ENCODE results near the gene KAT6B. TPM values are rescaled to one million over a fixed set of nuclear protein-coding genes. Genes with fewer than 3 reads are reported as not detected.
"Not testable (repeated sequence)": the region's sequence is repeated elsewhere in the genome, so short reads cannot be mapped to it uniquely, and the experiment has no call there.

KAT6B gene
- total RNA-seq, 1 experiment from 2014 or later, result 21.8 TPM

DNA sequence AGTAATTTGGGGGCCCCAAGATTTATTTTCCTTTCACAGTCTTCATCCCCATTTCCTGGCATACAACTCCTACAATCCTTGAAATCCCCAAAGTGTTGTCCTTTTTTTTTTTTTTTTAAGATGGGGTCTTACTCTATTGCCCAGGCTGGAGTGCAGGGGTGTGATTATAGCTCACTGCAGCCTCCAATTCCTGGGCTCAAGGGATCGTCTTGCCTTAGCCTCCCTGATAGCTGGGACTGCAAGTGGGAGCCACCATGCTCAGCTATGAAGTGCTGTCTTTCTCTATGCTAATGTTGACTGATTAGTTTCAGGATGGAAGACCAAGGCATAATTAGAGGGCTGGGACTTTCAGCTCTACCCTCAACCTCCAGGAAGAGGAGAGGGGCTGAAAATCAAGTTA, 41.9 kb upstream of the KAT6B start:
- H3K36me3 ChIP-seq (ENCODE audit: insufficient read depth, low read length, poor library complexity, severe bottlenecking), result no peaks in the 10 kb centered on the region
- no peaks in the 10 kb centered on the region for H3K9me3 ChIP-seq (ENCODE audit: low read depth, low read length, poor library complexity, severe bottlenecking)
- no peak for DNase-seq (ENCODE audit: low spot score)
- TF ChIP-seq, protein P1, sequence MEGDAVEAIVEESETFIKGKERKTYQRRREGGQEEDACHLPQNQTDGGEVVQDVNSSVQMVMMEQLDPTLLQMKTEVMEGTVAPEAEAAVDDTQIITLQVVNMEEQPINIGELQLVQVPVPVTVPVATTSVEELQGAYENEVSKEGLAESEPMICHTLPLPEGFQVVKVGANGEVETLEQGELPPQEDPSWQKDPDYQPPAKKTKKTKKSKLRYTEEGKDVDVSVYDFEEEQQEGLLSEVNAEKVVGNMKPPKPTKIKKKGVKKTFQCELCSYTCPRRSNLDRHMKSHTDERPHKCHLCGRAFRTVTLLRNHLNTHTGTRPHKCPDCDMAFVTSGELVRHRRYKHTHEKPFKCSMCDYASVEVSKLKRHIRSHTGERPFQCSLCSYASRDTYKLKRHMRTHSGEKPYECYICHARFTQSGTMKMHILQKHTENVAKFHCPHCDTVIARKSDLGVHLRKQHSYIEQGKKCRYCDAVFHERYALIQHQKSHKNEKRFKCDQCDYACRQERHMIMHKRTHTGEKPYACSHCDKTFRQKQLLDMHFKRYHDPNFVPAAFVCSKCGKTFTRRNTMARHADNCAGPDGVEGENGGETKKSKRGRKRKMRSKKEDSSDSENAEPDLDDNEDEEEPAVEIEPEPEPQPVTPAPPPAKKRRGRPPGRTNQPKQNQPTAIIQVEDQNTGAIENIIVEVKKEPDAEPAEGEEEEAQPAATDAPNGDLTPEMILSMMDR (conservative IDR thresholded peaks at IDR 0.05; ENCODE audit: low read depth, low read length), result no peak
- TF ChIP-seq EZH2 (IDR thresholded peaks at IDR 0.05; ENCODE audit: borderline replicate concordance, low read depth, low read length, poor library complexity, severe bottlenecking), result no peak
- no peak overlapping the region for H3K27ac ChIP-seq (ENCODE audit: low read depth, low read length, poor library complexity, severe bottlenecking)
- CTCF ChIA-PET, result no interaction called here
- no peaks in the 10 kb centered on the region for H3K4me1 ChIP-seq (ENCODE audit: insufficient read depth, low read length, poor library complexity, severe bottlenecking)
- intact Hi-C loops (cut with micrococcal nuclease; ENCODE audit: unreplicated experiment), result no loop called here
- POLR2A ChIA-PET (ENCODE audit: low non-redundant PET), result no interaction called here
- no peak overlapping the region for H3K4me3 ChIP-seq (ENCODE audit: low read depth, low read length, poor library complexity, severe bottlenecking)
- no TSS peak for BruUV-seq (replicated peaks)
- no peaks in the 10 kb centered on the region for H3K27me3 ChIP-seq (replicated peaks; ENCODE audit: insufficient read depth, low read depth, low read length, poor library complexity)

DNA sequence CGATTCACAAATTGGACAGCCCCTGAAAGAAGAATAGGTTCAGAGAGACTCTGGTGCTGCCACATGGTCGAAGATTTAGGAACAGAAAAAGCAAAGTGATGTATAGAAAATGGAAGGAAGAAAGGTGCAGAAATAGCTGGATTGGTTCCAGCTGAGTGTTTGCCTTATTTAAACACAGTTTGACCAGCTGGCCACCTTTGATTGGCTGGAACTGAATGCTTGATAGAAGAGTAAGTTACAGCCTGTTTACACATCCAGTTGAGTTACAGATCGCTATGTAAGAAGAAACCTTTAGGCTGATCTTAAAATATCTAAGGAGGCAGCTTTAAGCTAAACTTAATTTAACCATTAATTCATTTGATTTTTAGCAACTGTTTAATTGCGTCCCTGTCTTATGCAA, 40.3 kb upstream of the KAT6B start:
- Histone ChIP-seq H3K4me3 (ENCODE audit: low read depth, low read length, poor library complexity, severe bottlenecking) (no peak overlapping the region), H3K9me3 (ENCODE audit: low read depth, low read length, poor library complexity, severe bottlenecking) (no peaks in the 10 kb centered on the region), H3K4me1 (ENCODE audit: insufficient read depth, low read length, poor library complexity, severe bottlenecking) (no peaks in the 10 kb centered on the region), H3K27me3 (replicated peaks; ENCODE audit: insufficient read depth, low read depth, low read length, poor library complexity) (no peaks in the 10 kb centered on the region), H3K27ac (ENCODE audit: low read depth, low read length, poor library complexity, severe bottlenecking) (no peak overlapping the region), H3K36me3 (ENCODE audit: insufficient read depth, low read length, poor library complexity, severe bottlenecking) (no peaks in the 10 kb centered on the region)
- intact Hi-C loops (cut with micrococcal nuclease; ENCODE audit: unreplicated experiment), result no loop called here
- POLR2A ChIA-PET (ENCODE audit: low non-redundant PET), result no interaction called here
- CTCF ChIA-PET, result no interaction called here
- no peak for DNase-seq (ENCODE audit: low spot score)
- BruUV-seq (replicated peaks), result no TSS peak
- TF ChIP-seq, protein P1 (conservative IDR thresholded peaks at IDR 0.05; ENCODE audit: low read depth, low read length), result no peak
- TF ChIP-seq EZH2 (IDR thresholded peaks at IDR 0.05; ENCODE audit: borderline replicate concordance, low read depth, low read length, poor library complexity, severe bottlenecking), result no peak

DNA sequence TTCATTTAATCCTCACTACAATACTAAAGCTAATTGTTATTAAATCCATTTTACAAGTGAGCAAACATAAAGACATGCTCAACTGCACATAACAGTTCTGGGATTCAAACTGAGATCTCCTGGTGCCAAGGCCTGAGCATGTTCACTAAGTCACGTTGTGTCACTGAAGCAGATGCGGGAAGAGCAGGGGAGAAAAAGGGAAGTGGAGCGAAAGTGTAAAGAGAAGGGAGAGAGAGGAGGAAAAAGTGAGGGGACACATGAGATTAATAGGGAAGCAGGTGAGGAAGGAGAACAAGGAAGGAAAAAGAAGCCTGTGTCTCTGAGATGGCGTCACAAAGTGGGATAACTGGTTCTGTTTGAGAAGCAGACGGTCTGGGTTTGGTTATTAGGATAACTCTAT, 38.9 kb upstream of the KAT6B start:
- ChIA-PET POLR2A (ENCODE audit: low non-redundant PET) (no interaction called here), CTCF (no interaction called here)
- no peaks in the 10 kb centered on the region for H3K9me3 ChIP-seq (ENCODE audit: low read depth, low read length, poor library complexity, severe bottlenecking)
- H3K4me1 ChIP-seq (ENCODE audit: insufficient read depth, low read length, poor library complexity, severe bottlenecking), result no peaks in the 10 kb centered on the region
- BruUV-seq (replicated peaks), result no TSS peak
- TF ChIP-seq, protein P1 (conservative IDR thresholded peaks at IDR 0.05; ENCODE audit: low read depth, low read length), result no peak
- no peak for TF ChIP-seq EZH2 (IDR thresholded peaks at IDR 0.05; ENCODE audit: borderline replicate concordance, low read depth, low read length, poor library complexity, severe bottlenecking)
- intact Hi-C loops (cut with micrococcal nuclease; ENCODE audit: unreplicated experiment), result no loop called here
- no peaks in the 10 kb centered on the region for H3K36me3 ChIP-seq (ENCODE audit: insufficient read depth, low read length, poor library complexity, severe bottlenecking)
- H3K27me3 ChIP-seq (replicated peaks; ENCODE audit: insufficient read depth, low read depth, low read length, poor library complexity), result no peaks in the 10 kb centered on the region
- no peak overlapping the region for H3K4me3 ChIP-seq (ENCODE audit: low read depth, low read length, poor library complexity, severe bottlenecking)
- DNase-seq (ENCODE audit: low spot score), result no peak
- no peak overlapping the region for H3K27ac ChIP-seq (ENCODE audit: low read depth, low read length, poor library complexity, severe bottlenecking)

DNA sequence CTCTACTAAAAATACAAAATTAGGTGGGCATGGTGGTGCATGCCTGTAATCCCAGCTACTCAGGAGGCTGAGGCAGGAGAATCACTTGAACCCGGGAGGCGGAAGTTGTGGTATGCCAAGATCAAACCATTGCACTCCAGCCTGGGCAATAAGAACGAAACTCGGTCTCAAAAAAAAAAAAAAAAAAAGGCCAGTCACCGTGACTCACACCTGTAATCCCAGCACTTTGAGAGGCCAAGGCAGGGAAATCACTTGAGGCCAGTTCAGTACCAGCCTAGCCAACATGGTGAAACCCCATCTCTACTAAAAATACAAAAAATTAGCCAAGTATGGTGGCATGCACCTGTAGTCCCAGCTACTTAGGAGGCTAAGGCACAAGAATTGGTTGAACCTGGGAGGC, 34.4 kb upstream of the KAT6B start:
- CTCF ChIA-PET; H3K4me3 ChIP-seq (ENCODE audit: low read depth, low read length, poor library complexity, severe bottlenecking); H3K9me3 ChIP-seq (ENCODE audit: low read depth, low read length, poor library complexity, severe bottlenecking); H3K36me3 ChIP-seq (ENCODE audit: insufficient read depth, low read length, poor library complexity, severe bottlenecking); H3K27ac ChIP-seq (ENCODE audit: low read depth, low read length, poor library complexity, severe bottlenecking); DNase-seq (ENCODE audit: low spot score); H3K27me3 ChIP-seq (replicated peaks; ENCODE audit: insufficient read depth, low read depth, low read length, poor library complexity); H3K4me1 ChIP-seq (ENCODE audit: insufficient read depth, low read length, poor library complexity, severe bottlenecking); POLR2A ChIA-PET (ENCODE audit: low non-redundant PET); BruUV-seq (replicated peaks); intact Hi-C loops (cut with micrococcal nuclease; ENCODE audit: unreplicated experiment): not testable (repeated sequence)

Measured in A673 (cell line).